ENCODE data around the gene PGM2L1.

PGM2L1 gene

GRCh38 chr11:74288161-74288560 lies 110.1 kb downstream of the PGM2L1 start:
- no peak for DNase-seq

GRCh38 chr11:74284466-74284865 lies 113.8 kb downstream of the PGM2L1 start:
- DNase-seq, result no peak

GRCh38 chr11:74283580-74284180 lies 114.6 kb downstream of the PGM2L1 start:
- no peak for DNase-seq

- no peak for DNase-seq
Observed at GRCh38 chr11:74282914-74283371, 115.3 kb downstream of the PGM2L1 start.

- DNase-seq, result no peak
Observed at GRCh38 chr11:74282421-74282820, 115.8 kb downstream of the PGM2L1 start.

GRCh38 chr11:74280494-74280893 lies 117.7 kb downstream of the PGM2L1 start:
- no peak for DNase-seq
